ENCODE measurements around the gene ERI2.
"Not testable (repeated sequence)": the region's sequence is repeated elsewhere in the genome, so short reads cannot be mapped to it uniquely, and the experiment has no call there.

ERI2 gene

DNA sequence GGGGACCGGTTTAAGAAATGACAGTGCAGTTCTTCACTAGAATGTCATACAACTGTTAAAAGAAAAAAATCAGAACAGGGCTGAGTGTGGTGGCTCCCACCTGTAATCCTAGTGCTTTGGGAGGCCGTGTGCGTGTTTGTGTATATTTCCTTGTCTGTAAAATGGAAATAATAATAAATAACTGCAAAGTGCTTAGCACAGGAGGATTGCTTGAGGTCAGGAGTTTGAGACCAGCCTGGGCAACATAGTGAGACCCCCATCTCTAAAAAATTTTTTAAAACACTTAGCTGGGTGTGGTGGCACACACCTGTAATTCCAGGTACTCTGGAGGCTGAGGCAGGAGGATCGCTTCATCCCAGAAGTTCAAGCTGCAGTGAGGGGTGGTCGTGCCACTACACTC, 40.0 kb downstream of the ERI2 start:
- no peak for DNase-seq (ENCODE audit: low read depth in 3 of 3, low spot score in 1 of 3)

DNA sequence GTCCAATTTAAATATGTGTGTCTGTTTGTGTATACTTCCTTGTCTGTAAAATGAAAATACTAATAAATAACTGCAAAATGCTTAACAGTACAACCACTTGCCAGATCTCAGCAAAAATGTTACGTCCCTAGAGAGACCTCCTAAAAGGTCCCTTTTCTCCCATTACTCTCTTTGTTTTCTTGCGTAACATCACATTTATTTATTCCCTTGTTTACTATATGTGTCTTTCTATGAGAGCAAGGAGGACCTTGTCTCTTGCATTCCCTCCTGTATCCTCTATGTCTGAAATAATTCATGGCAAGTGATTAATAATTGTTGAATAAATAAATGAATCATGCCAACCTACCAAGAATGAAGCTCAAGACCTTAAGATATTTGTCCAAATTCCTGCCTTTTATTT, 40.5 kb downstream of the ERI2 start:
- no peak for DNase-seq (ENCODE audit: low read depth in 3 of 3, low spot score in 1 of 3)

DNA sequence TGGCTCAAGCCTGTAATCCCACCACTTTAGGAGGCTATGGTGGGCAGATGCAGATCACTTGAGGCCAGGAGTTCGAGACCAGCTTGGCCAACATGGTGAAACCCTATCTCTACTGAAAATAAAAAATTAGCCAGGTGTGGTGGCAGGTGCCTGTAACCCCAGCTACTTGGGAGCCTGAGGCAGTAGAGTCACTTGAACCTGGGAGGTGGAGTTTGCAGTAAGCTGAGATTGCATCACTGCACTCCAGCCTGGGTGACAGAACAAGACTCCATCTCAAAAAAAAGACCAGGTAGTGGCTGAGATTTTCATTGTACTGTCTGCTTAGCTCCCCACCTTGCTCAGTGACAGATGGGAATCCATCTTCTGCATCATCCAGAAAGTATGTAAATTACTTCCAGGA, 41.8 kb downstream of the ERI2 start:
- not testable (repeated sequence) for DNase-seq (ENCODE audit: low read depth in 3 of 3, low spot score in 1 of 3)

- peak in 2 of 3 donors; percentile 21 to 30 for DNase-seq (ENCODE audit: low read depth in 3 of 3, low spot score in 1 of 3)
Measured at GRCh38 chr16:20763461-20764232, 42.6 kb downstream of the ERI2 start, which contains the start of gene ACSM3. ACSM3 (plus strand) TSS chr16:20764014; CDS start chr16:20770035, 6,021 bp downstream.

DNA sequence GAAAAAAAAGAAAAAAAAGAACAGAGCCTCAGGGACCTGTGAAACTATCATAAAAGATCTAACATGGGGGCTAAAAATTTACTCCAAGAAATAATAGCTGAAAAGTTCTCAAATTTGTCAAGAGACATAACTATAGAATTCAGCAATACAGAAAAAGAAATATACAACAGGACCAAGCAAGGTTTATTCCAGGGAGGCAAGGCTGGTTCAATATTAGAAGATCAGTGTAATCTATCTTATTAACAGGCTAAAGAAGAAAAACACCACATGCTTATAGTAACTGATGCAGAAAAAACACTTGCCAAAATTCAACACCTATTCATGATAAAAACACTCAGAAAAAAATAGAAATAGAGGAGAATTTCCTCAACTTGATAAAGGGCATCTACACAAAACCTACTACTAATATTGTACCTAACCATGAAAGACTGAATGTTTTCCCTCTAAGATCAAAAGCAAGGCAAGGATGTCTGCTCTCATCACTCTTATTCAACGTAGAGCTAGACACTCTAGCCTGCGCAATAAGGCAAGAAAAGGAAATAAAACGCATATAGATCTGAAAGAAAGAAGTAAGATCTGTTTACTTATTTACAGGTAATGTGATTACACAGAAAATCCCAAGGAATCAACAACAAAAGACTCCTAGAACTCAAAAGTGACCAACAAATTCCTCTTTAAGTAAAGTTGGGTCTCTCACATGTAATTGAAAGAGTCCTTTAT, 43.7 kb downstream of the ERI2 start:
- DNase-seq (ENCODE audit: low read depth in 3 of 3, low spot score in 1 of 3) = no peak

DNA sequence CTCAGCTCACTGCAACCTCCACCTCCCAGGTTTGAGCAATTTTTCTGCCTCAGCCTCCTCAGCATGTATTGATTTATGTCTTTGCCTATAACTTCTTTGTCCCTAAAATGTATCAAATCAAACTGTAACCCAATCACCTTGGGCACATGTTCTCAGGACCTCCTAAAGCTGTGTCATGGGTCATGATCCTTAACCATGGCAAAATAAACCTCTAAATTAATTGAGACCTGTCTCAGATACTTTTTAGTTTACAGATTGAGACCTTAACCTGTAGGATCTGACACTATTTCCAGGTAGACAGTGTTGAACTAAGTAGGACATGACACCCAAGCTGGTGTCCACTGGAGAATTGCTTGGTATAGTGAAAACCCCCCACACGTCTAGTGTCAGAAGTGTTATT, 45.1 kb downstream of the ERI2 start:
- DNase-seq (ENCODE audit: low read depth in 3 of 3, low spot score in 1 of 3) = no peak

DNA sequence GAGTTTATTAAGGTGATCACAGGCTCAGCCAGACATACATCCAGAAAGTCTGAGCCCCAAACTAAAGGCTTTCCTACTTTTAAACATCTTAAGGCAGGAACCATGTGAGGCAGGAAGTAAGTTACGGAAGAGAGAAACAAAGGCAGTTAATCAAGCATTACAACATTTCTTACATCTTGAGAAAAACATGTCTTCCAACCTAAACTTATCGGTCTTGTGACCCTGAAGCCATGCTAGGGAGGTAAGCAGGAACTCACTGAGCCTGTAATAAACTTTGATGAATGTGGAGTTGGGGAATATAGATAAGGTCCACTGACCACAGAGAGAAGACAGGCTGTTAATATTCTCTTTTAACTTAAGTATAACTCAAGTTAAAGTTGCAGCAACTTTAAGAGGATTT, 45.9 kb downstream of the ERI2 start:
- no peak for DNase-seq (ENCODE audit: low read depth in 3 of 3, low spot score in 1 of 3)

GRCh38 chr16:20755799-20756198, 50.5 kb downstream of the ERI2 start:
- DNase-seq (ENCODE audit: low read depth in 3 of 3, low spot score in 1 of 3) = not testable (repeated sequence)

DNA sequence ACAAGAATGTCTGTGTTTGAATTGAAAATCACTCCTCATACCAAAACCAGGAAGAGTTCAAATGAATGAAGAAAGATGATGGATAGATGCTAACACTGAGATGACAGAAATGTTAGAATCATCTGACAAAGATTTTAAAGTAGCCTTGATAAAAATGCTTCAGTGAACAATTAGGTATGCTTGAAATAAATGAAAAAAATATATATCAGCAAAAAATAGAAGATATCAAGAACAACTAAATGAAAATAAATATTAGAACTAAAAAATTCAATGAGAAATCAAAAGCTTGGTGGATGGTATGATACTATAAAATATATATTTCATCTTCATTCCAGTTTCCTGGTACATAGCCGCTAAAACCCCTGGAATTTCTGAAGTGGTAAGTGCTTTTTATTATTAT, 51.0 kb downstream of the ERI2 start:
- no peak for DNase-seq (ENCODE audit: low read depth in 3 of 3, low spot score in 1 of 3)

- no peak for DNase-seq (ENCODE audit: low read depth in 3 of 3, low spot score in 1 of 3)
Measured at GRCh38 chr16:20753727-20754126, 52.5 kb downstream of the ERI2 start.

DNA sequence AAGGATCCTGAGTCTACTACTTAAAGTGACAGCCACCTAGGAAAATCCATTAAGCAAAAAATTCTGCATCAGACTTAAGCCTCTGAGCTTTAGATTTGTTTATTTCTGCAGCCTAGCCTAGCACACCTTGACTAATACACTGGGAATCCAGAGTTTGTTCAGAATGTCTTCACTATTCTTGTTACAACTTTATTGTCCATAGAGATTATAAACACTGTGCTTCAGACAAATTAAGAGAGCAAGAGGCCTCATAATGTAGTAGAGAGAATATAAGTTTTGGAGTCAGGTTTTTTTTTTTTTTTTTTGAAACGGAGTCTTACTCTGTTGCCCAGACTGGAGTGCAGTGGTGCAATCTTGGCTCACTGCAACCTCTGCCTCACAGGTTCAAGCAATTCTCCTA, 55.7 kb downstream of the ERI2 start:
- no peak for DNase-seq (ENCODE audit: low read depth in 3 of 3, low spot score in 1 of 3)

- DNase-seq (ENCODE audit: low read depth in 3 of 3, low spot score in 1 of 3) = no peak
Measured at GRCh38 chr16:20749474-20749873, 56.8 kb downstream of the ERI2 start.

DNA sequence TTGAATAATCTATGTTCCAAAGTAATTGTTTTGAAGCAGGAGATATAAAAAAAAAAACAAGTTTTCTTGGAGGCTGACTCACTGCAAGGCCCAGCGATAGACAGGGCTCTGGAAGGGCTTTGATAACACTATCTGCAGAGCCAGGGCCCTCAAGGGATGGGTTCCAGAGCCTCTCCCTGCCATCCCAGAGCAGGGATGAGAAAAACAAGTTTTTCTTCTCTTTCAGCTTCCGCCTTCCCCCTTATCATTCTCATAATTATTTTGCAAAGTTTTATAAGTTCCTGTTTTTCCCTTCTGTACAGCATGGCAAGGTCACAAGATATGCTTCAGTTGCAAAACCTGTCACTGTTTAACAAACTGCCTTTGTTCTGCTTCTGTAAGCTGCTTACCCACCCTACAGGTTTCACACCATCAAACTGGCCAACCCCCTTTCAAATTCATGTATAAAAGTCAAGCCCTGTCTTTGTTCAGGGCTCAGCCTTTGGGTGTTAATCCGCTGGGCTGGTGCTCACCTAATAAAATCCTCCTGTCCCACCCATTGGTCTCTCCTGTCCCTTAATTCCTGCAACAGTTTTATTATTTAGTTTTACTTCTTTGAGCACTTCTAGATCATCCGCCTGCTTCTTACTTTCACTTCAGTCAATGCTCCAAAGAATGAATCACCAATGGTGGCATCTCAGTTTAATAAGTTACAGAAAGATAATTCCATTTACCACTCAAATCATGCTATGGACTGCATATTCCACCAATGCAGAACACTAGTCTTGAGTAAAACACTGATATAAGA, 59.0 kb downstream of the ERI2 start:
- DNase-seq (ENCODE audit: low read depth in 3 of 3, low spot score in 1 of 3) = no peak

GRCh38 chr16:20746461-20746860, 59.8 kb downstream of the ERI2 start:
- DNase-seq (ENCODE audit: low read depth in 3 of 3, low spot score in 1 of 3) = no peak

Measured in stimulated activated CD4-positive, alpha-beta T cell treated with anti-CD3 and anti-CD28 coated beads, TNF-alpha, amount 100 ng/mL, for 1 hour (primary cell).